Kidney glomerular epithelial cell (primary cell): Measurements from ENCODE around the gene RPS24.
"Not testable (repeated sequence)": the region's sequence is repeated elsewhere in the genome, so short reads cannot be mapped to it uniquely, and the experiment has no call there.

Experiments used
- DNase-seq: peaks from one replicate; lab custom pipeline; 2025; lab: John Stamatoyannopoulos, UW

RPS24 gene

DNA sequence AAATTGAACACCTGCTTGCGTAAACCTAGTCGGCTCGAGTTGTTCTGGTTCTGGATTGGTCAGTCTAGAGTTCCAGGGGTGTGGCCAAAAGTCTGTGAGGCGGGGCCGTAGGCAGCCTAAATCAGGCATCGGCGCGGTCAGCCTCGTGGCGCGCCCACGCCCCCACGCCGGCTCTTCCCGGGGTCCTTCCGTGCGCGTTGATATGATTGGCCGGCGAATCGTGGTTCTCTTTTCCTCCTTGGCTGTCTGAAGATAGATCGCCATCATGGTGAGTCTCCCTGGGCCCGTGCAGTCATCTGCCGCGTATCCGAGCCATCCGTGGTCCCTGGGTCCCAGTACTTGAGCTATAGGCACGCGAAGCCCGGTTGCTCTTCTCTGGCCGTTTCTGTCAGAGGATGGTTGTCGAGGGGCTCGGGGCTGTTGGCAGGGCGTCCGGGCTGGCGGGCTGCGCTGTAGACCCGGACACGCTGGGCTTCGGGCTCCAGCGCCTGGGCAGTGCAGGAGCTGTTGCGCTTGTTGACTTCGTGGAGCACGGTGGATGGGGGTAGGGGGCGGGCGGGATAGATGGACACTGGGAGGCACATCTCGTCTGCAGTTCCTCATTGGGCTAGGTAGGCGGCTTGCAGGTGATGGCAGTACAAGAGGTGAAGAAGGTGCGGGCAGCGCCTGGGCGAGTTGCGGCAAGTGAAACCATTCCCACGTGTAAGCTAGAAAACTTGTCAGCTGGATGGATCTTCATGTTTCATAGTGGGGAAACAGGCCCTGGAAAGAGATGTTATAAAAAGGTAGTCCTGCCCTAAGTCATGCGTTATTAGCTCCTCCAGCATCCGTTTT is at the start of gene RPS24:
TSS of gene RPS24 (plus strand) at position 227 of the 834 bp plus-strand sequence. CDS start at position 266, 39 bp downstream.
- DNase-seq: peak; percentile 99

DNA sequence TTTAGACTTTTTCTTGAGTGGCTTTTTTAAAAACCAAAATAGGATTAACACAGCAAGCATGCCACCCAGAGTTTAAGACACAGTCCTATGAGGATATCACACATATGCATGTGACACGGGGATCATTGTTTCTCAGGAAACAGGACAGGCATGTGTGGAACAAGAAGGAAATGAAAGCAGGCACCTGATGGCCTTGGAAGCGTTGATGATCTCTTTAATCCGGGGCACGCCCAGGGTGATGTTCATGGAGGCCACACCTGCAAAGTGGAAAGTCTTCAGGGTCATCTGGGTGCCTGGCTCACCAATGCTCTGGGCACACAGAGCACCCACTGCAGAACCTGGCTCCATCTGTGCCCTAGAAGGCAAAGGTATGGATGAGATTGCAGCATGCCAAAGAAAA is 48.7 kb upstream of the RPS24 start:
- no peak for DNase-seq

DNA sequence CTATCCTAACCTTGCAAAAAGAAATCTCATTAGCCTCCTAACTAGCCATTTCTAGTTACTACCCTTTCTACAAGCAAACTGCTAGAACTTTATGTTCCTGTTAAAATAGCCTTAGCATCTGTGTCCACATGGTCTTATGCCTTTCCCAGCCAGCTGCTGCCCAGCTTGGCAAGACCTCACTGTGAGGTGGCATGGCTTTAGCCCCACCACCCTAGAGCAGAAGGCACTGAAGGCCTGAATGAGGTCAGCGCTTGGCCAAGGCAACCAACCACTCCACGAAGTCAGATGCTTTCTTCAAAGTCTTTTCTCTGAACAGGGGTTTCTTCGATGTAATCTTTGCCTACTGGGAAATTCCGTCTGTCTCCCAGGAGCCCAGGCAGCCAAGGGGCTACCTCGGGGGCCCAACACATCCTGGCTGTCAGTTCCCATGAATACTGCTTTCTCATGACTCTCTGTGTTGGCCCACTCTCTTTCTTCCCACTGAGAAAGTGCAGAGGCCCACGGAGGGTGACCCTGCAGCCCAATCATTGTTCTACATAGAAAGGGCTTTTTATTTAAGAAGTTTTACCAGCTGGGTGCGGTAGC is 45.9 kb upstream of the RPS24 start:
- no peak for DNase-seq

DNA sequence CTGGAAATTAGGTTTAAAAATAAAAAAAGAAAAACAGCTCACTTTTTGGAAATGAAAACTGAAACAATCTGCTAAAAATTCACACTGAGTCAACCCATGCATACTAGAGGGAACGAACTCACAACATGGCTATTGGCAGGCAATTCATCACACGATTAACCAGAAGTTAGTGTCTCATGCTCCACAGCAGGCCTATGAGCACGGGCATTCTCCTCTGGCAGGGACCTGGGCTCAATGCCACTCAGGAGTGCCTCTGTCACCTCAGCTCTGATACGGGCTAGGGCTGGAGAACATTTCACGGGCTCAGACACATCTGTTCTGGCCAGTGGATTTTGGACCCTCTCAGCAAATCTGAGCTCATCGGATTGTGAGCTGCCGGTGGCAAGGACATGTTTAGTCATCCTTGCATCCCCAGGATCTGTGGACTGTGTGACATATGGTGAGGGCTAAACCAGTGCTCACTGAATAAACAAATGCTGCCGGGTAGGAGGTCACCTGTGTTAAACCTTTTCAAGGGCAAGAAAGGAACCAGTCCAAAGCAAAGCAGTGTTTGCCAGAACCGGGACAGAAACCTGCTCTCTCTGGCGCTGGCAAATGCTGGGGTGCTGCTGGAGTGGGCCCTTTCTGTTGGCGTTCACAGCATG is 44.5 kb upstream of the RPS24 start:
- DNase-seq: no peak

DNA sequence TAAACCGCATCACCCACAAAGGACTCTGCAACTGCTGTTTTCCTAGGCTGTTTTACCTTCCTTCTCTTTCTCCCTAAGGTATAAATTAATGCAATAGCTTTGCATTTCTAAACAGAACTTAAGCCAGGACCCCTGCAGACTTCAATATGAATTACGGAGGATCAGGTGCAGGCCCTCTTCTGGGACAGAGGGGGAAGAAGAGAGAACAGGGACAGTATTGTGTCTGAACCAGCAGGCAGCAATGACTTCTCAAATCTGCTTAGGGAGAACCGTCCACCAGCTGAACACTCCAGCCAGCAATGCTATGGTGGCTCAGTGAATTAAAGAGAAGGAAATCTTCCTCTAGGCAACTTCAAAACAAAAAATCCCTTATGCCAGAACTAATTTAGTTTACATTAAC is 40.0 kb upstream of the RPS24 start:
- DNase-seq: no peak

DNA sequence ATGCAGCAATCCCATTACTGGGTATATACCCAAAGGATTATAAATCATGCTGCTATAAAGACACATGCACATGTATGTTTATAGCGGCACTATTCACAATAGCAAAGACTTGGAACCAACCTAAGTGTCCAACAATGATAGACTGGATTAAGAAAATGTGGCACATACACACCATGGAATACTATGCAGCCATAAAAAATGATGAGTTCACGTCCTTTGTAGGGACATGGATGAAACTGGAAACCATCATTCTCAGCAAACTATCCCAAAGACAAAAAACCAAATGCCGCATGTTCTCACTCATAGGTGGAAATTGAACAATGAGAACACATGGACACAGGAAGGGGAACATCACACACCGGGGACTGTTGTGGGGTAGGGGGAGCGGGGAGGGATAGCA is 34.9 kb upstream of the RPS24 start:
- not testable (repeated sequence) for DNase-seq

DNA sequence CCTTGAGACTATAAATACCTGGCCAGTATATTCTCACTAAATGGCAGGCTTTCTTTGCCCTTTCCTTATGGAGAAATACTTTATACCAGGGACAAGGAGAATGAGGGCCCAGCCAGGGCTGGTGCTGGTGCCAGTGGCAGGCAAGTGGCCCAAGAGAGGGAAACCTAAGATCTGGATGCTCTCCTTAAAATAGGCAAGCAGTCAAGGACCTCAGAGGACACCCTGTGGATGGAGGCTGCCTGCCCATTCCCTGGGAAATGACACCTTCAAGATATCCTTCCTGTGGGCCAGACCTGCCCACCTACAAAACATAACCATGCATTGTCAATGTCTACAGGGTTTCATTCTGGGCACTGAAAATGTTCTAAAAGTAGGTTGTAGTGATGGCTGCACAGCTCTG is 33.5 kb upstream of the RPS24 start:
- DNase-seq: no peak

DNA sequence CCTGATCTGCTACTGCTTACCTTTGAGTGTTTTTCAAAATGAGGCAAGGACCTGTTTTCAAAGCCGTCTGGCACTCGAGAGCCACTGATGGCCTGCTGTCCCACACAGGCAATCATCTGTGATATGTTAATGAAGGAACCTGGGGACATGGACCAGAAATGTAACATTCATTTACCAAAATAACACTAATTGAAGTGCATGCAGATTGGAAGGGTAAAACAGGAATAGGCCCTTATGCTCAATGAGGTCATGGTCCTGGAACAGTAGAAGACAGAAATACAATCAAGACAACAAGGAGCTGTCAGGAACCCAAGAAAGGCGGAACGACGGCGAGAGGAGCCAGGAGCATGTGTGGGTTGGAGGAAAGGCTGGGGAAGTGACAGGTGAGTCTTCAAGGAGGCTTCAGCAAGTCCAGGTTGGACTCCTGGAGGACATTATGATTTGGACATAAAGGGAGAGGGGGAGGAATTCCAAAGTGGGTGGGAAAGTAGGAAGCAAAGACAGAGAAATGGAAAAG is 32.6 kb upstream of the RPS24 start:
- DNase-seq: no peak

DNA sequence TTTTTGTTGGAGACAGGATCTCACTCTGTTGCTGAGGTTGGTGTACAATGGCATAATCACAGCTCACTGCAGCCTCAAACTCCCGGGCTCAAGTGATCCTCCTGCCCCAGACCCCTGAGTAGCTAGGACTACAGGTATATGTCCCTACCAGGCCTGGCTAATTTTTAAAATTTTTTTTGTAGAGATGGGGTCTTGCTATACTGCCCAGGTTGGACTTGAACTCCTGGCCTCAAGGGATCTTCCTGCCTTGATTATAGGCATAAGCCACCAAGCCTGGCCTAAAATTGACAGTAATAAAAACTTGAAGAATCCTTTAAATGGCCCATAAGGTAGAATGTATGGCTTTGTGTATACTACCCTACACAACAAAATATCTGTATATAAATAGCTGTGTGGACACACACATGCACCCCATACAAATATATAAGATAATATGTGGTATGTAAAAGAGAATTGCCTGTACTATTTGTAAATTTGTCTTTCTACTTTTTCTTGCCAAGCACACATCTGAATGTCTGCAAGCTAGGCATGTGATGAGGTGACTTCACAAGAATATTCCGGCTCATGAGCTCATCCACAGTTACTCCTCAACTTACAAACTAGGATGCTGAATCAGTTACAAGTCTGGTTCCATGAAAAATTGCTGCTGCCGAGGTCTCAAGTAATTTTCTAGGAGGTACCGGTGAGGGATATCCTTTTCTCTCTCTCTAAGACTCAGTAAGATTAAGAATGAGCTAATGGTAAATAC is 30.9 kb upstream of the RPS24 start:
- no peak for DNase-seq

DNA sequence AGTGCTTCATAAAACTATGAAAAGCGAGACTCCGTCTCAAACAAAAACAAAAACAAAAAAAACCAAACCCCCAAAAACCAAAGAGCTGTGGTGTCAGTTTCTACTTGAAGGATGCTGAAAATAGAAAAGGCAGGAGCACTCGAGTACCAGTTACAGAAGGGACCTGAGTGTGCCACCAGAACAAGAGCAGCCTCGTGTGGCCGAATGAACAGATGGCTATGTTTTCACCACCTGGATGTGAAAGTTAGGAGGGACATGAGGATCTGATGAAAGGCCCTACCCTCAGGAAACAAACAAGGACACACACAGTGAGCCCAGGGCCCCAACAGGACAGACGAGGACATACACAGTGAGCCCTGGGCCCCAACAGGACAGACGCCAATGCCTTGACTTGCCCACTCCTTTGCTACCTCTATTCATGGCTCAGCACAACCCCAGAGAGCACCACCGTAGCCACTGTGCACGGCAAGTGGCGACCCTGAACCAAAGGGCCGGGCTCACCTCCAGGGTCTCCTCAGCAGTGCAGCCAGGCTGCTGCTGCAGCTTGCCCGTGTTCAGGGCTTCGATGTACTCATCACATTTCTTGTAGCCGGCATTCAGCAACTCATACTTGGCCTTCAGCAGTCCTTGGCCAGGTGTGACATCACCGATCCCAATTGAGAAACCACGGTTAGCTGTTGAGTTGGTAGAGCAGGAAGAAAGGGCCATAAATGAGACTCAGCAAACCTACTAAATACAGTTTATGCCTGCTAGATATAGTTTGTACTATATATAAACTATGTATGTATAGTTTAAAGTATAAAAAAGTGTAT is 29.2 kb upstream of the RPS24 start:
- no peak for DNase-seq

DNA sequence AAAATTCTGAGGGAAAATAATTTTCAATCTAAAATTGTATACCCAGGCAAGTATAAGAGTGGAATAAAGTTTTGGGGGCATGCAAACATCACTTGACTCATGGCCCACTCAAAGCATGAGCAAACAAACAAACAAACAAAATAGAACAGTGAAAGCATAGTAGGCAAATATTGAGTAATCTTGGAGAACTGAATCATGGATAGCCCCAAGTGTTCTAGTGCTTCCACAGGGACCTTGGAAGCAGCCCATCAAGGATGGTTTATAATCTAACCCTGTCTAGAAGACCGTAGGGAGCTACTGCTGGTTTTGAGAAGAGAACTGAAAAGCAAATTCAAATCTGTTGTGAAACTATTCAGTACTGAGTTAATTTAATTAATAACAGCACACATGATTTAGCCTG is 26.5 kb upstream of the RPS24 start:
- DNase-seq: no peak

DNA sequence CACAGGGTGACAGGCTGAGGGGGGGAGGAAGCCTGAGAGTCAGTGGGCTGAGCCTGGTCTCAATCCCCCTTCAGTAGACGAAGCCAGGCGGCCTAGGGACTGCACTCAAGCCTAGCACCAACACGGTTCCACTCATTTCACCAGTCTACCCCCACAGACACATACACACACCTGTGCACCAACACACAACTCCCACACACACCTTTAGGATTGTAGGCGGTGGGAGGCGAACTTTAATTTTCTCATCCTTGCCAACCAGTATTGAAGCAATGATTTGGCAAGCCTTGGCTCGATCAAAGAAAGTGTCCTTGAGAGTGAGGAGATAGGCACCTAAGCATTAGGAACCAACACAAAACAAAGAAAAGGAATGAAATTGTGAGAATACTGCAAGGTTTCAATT is 24.0 kb upstream of the RPS24 start:
- no peak for DNase-seq

DNA sequence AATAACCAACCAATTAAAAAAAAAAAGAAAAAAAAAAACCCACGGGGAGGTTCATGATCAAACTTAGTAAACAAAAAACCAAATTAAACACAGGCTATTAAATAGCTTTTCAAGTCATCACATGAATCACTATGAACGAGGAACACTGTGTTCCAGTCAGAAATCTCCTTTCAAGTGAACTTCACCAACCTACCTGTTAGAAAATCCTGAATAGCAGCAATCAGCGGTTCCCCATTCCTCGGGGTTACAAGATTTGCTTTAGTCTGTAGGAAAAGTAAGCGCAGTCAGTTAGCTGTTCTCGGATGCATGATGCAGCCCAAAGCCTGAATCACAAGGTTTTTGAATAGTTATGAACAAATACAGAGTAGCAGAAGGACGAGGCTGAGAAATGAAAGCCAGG is 23.4 kb upstream of the RPS24 start:
- no peak for DNase-seq

DNA sequence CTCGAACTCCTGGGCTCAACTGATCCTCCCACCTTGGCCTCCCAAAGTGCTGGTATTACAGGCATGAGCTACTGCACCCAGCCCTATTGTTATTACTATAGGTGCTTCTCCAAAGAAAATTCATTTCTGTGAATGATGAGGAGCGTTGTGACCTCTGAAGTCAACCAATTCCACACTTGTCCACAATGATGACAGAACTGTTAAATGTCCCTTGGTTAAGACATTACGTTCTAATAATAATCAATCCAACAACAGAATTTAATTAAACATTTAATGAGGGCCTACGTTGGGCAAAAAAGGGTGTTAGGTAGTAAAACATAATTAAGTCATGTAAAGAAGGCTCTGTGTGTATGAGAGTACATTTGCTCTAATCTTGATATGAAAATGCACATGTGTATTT is 22.6 kb upstream of the RPS24 start:
- DNase-seq: no peak

DNA sequence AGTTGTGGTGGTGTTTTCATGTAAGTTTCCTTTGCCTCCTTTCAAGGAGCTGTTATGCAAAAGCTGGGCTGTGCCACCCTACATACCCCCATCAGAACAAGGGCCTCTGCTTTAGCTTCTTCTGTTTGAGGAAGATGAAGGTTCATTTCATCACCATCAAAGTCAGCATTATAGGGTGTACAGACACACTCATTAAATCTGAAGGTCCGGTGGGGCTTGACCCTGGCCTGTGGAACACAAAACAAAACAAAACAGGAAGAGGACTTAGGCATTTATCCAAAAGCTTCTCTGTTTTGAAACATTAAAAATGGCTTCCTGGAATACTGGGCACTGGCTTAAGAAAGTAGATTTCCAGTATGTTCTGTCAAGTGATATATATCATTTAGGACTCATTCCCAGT is 20.1 kb upstream of the RPS24 start:
- no peak for DNase-seq

DNA sequence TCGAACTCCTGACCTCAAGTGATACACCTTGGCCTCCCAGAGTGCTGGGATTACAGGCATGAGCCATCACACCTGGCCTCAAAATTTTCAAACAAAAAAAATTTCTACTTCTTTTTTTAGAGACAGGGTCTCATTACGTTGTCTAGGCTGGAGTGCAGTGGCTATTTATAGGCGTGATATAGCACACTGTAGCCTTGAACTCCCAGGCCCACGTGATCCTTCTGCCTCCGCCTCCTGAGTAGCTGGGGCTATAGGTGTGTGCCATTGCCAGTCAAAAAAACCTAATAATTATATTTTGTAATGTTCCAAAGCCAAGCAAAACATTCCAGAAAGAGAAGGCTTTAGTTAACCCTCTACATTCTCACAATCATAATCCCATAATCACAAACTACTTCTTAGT is 18.1 kb upstream of the RPS24 start:
- DNase-seq: no peak

DNA sequence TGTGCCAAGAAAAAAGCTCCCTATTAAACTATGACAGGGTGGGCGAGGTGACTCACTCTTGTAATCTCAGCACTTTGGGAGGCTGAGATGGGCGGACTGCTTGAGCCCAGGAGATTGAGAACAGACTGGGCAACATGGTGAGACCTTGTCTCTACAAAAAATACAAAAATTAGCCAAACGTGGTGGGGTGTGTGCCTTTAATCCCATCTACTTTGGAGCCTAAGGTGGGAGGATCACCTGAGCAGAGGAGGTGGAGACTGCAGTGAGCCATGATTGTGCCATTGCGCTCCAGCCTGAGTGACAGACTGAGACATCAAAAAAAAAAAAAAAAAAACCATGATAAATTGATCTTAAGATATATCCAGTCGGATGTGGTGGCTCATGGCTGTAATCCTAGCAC is 15.8 kb upstream of the RPS24 start:
- no peak for DNase-seq

DNA sequence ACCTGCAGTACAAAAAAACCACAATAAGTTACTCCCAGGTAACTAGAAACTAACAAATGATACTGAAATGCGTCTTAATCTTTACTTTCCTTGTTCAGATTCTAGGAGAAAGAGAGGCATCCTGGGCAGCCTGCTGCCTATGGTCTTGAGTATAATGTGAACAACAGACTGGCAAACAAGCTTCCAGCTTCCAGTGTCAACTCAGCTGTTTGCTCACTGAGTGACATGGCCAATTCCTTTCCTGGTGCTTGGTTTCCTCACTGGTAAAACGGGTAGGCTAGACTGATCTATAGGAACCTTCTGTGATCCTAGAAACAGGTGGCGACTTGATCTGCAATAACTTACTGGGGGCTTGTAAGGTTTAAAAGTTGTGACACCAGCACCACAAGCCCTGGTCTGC is 14.4 kb upstream of the RPS24 start:
- DNase-seq: no peak

DNA sequence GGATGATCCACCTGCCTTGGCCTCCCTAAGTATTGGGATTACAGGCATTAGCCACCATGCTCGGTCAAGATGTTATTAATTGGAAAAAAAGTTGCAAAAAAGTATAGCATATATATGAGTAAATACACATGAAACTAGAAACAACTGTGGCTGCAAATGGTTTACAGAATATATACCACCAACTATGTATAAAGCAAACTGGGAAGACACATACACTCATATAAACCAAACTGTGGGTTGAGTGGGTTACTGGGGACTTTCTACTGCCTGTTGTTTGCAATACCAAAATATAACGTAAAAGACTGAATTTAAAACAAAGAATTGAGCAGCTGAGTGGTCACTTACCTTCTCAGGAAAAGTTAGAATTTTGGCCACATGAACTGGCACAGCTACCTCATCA is 12.5 kb upstream of the RPS24 start:
- DNase-seq: no peak

DNA sequence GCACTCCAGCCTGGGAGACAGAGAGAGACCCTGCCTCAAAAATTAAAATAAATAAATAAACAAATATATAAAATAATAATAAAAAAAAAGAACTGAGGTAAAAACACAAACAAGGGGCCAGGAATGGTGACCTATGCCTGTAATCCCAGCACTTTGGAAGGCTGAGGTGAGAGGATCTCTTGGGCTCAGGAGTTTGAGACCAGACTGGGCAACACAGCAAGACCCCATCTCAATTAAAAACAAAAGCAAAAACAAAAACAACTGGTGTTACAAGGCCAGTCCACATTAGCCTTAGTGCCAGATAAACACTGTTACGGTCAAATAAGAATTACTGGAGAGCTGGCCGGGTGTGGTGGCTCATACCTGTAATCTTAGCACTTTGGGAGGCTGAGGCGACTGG is 9.9 kb upstream of the RPS24 start:
- no peak for DNase-seq

DNA sequence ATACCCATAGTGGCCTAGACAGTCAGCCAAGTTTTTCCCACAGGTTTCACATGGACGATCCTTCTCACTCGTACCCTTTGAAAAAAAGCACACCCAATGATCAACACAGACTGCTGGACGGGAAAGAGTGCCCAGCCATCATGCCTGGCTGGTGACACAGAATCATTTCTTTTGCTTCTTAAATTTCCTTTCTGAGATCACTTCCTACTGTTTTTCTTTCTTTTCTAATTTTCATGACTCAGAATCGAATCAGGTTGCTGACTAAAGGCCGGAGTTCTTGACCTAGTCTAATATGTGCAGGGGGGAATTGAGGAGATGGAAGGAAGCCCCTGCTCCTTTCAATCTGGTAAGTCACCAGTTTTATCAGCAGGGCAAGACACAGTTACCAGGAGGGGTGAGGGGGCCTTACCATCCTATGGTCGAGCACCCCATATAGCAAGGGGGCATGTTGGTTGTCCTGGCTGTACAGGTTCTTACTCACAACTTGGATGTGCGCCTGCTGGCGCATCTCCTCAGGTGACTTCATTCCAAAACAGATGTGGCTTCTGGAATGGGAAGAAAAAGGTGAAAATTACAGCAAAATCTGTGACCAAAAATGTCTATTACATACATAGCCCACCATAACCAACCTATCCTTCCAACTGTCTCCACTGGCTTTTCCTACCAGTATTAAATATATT is 7.8 kb upstream of the RPS24 start:
- peak; percentile 40 for DNase-seq
